CD4-positive, alpha-beta T cell treated with Interleukin-1 beta for 1 hour (primary cell): Measurements from ENCODE around the gene NPTXR.

Experiments
- DNase-seq, 2 donors: peaks; one replicate each; pipeline ENCODE4 v3.0.0-alpha.2; 2020 to 2022

NPTXR gene

GRCh38 chr22:38850941-38851849 lies 7.4 kb upstream of the NPTXR start:
- no peak for DNase-seq

- no peak for DNase-seq
Measured at GRCh38 chr22:38850399-38850798, 6.6 kb upstream of the NPTXR start.

GRCh38 chr22:38849811-38850210 lies 6.0 kb upstream of the NPTXR start:
- no peak for DNase-seq

GRCh38 chr22:38846412-38846811 lies 2.6 kb upstream of the NPTXR start:
- DNase-seq, result no peak

GRCh38 chr22:38845004-38845740 lies 1.3 kb upstream of the NPTXR start:
- no peak for DNase-seq

DNA sequence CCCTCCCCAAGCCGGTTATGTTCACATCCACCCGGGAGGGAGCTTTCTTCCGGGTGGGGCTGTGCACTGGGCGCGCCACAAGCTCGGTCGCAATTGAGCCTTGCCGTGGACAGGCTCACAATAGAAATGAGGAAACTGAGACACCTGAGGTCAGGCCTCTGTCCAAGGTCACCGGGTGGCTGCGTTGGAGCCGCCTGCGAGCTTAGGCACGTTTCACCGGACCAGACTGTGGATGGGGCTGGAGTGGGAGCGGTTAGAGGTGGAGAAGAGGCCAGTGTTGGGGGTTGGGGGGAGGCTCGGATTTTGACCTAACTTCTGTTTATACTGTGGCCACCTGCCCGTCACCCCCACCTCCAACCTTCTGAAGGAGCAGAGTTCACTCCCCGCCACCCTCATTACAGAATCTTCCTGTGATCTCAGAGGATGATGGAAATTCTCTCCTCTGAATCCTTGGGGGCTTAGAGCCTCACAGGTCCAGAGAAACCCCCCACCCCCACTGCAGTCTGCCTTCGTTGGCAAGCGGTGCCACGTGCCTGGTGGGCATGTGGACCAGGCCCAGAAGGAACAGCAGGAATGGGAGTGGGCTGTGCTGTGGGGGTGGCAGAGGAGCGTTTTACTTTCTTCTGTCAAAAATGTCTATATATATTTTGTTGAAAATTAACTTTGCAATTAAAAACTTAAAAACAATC lies 631 bp upstream of the NPTXR start:
- no peak for DNase-seq

DNA sequence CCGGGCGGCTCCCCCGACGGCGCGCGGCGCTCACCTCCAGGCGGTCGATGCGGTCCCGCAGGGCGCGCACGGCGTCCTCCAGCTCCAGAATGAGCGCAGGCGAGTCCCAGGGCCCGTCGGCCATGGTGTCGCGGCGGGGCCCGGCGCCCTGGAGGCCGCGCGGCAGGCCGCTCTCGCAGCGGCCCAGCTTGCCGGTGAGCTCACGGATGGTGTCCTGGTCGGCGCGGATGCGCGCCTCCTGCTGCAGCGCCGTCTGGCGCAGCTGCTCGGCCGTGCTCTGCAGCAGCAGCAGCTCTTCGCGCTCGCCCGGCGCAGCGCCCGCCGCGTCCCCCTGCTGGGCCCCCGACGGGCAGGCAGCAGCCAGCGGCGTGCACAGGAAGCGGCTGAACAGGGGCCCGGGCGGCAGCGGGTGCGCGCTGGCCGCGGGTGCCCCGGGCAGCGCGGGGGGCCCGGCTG lies 599 bp downstream of the NPTXR start:
- peak; percentile 56 to 61 for DNase-seq

GRCh38 chr22:38842512-38843200 lies 1.2 kb downstream of the NPTXR start:
- DNase-seq, result no peak

DNA sequence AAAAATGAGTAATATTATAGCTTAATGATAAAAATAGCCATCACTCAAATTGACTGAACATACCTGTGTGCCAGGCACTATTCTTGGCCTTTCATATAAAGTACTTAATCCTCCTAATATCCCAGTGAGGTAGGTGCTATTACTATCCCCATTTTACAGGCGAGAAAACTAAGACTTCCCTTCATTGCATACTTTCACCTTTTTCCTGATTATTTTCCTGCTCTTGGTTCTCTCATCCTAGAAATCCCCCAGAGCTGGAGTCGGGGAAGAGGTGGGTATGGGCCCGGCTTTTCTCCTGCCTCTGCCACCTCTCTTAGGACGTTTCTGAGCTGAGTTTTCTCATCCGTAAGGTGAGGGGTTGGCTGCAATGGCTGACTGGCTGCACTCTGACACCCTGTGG lies 2.2 kb downstream of the NPTXR start:
- DNase-seq, result no peak

DNA sequence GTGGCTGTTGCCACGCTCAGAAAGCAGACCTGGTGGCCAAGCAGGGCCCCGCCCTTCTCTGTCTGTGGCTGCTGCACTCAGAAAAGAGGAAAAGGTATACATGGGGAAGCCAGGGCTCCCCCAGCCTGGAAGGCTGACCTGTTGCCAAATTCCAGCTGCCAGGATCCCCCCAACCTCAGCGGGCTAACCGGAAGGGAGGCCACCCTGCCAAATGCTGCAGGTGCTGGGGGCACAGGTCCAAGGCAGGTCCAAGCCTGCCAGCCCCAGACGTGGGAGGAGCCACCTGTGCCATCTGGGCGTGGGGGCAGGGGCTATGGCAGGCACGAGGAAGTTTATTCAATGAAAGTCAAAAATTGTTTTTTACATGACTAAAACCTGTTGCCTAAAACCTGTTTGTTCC lies 2.6 kb downstream of the NPTXR start:
- no peak for DNase-seq

DNA sequence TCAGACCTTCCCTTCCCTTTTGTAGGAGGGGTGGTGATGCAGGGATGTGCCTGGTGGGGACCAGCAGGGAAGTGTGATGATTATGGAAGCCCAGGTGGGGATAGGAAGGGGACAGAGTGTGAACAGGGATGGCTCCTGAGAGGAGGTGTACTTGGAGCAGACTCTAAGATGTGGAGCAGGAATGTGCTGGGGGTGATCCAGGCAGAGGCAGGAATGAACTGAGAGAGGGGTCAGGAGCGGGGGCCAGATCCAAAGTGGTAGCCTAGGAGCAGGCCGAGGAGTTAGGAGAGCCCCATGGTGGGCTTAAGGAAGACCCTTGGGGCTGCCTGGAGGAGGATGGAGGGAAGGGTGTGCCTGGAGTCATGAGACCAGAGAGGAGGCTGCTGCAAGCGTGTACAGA lies 3.7 kb downstream of the NPTXR start:
- no peak for DNase-seq

- DNase-seq, result no peak
Measured at GRCh38 chr22:38839686-38840085, 4.1 kb downstream of the NPTXR start.

- no peak for DNase-seq
Measured at GRCh38 chr22:38837414-38837928, 6.4 kb downstream of the NPTXR start.

DNA sequence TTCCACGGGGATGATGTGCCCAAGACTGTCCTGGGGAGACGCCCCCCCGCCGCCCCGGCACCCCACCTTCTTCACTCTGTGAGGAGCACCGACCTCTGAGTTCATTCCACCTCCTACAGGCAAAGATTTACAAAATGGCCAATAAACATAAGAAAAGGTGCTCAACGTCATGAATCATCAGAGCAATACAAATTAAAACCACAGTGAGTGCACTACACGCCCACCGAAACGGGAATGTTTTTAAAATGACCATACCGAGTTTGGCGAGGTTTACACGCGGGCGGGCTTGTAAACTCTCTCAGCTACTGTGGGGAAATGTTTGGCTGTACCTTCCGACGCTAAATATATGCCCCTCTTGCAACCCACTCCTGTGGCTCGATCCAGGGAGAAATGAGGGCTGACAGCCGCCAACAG lies 7.9 kb downstream of the NPTXR start:
- no peak for DNase-seq

- DNase-seq, result no peak
Measured at GRCh38 chr22:38834991-38835390, 8.8 kb downstream of the NPTXR start.

DNA sequence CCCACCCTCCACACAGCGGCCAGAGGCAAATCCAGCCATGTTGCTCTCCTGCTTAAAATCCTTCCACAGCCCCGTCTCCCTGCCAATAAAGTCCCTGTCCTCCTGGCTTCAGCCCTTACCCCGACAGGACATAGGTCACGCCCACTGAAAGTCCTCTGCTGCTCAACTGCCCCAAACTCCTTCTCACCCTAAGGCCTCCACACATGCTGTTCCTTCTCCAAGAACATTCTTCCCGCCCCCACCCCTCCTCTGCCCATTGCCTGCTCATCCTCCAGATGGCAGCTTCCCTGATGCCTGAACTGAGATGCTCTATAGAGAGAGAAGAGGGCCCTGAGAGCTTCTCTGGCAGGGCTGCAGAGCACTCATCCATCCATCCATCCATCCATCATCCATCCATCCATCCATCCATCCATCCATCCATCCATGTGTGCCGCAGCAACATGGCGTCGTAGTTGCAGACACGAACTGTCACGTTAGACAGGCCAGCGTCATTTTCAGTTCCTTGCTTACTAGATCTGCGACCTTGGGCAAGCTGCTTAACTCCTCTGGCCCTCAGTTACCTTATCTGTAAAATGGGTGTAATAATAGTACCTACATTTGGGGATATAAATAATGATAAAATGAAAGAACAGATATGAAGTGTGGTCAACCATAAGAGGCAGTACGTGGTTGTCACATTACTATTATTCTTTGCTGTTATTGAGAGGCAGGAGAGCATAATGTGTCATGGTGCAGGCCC lies 9.4 kb downstream of the NPTXR start:
- DNase-seq, result no peak

DNA sequence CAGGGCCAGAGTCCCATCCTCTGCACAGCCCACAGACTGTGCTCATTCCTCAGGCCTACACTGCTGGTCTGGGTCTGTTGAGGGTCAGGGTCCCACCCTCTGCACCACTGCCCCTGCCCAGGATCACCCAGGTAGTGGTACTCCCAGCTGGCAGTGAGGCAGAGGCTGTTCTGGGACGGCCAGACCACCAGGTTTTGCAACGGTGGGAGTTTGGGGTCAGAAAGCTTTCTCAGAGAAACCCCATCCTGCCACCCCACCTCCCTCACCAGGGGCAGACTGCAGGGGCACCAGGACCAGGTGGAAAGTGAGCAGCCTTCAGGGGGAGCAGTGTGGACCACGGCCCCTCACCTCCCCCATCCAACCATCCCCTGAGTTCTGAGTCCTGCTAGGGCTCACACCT lies 10.8 kb downstream of the NPTXR start:
- no peak for DNase-seq

DNA sequence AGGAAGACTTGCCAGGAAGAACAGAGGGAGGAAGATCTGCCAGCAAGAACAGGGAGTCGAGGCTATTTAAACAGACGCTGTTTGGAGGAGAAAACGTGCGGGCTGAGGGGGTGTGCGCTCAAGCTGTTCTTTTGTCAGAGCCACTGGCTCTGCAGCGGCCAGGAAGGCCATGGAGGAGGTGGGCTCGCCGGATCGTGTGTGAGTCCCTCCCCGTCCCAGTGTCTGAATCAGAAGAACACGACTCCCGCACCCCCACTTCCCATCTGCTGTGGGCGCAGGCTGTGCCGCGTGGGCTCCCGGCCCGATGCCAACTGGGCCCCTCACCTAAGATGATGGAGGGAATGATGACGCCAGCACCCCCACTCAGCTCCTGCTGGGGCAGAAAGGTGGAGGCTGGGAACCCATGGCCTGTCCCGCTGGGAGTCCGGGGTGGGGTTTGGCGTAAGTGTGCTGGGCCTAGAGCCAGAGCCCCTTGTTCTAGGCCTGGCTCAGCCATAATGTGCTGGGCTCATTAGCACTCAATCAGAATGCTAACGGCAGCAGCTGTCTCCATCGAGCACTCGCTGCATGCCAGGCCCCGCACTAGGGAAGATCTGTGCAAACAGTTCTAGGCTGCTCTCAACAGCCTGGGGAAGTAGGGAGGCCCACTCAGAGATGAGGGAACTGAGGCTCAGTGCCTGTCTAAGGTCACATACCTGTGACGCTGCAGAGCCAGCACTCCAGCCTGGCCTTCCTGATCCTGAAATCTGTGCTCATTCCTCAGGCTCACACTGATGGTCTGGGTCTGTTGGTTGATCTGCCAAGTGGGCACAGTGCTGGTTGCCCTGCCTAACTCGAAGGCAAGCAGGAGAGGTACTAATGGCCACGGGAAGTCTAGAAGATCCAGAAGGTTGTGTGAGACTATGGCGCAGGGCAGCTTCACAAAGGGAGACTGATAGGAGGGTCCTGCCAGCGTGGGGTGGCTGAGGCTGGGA lies 11.5 kb downstream of the NPTXR start:
- DNase-seq, result no peak

- DNase-seq, result no peak
Measured at GRCh38 chr22:38831166-38831945, 12.5 kb downstream of the NPTXR start.

GRCh38 chr22:38830845-38831108 lies 13.1 kb downstream of the NPTXR start:
- DNase-seq, result no peak
